Liver (tissue), 9 donors: Measurements from ENCODE around the gene C2orf76. TPM values are rescaled to one million over a fixed set of nuclear protein-coding genes. Genes with fewer than 3 reads are reported as not detected.

Experiments
- DNase-seq: peaks from one replicate; pipeline ENCODE4 v3.0.0-alpha.2; 2017; ENCODE audit warnings: low spot score
- H3K27ac ChIP-seq, 2 donors: one replicate each; pipeline ENCODE4 v1.7.0; 2013; ENCODE audit warnings: inconsistent platforms in 2 of 2, low read length in 2 of 2, control low read depth in 1 of 2, low read depth in 1 of 2, mild to moderate bottlenecking in 1 of 2
- H3K27me3 ChIP-seq, 4 donors: one replicate each; pipeline versions ENCODE4 v1.6.1 to v1.7.0; 2013; ENCODE audit warnings: low read length in 3 of 4, inconsistent platforms in 1 of 4, mild to moderate bottlenecking in 1 of 4, moderate library complexity in 1 of 4; ENCODE audit not compliant: control insufficient read depth in 4 of 4, insufficient read depth in 4 of 4
- H3K36me3 ChIP-seq, 4 donors: one replicate each; pipeline versions ENCODE4 v1.6.1 to v1.7.0; 2013; ENCODE audit warnings: low read length in 3 of 4, mild to moderate bottlenecking in 3 of 4, low read depth in 1 of 4, moderate library complexity in 1 of 4; ENCODE audit not compliant: control insufficient read depth in 4 of 4, insufficient read depth in 3 of 4
- H3K4me1 ChIP-seq, 4 donors: one replicate each; pipeline versions ENCODE4 v1.6.1 to v1.7.0; 2013; ENCODE audit warnings: low read length in 3 of 4, mild to moderate bottlenecking in 3 of 4, moderate library complexity in 1 of 4; ENCODE audit not compliant: control insufficient read depth in 4 of 4, insufficient read depth in 4 of 4
- H3K4me3 ChIP-seq, 3 donors: one replicate each; pipeline versions ENCODE4 v1.6.1 to v1.7.0; 2013; ENCODE audit warnings: low read length in 3 of 3, control low read depth in 1 of 3, low read depth in 1 of 3, mild to moderate bottlenecking in 1 of 3
- H3K9ac ChIP-seq, 2 donors: one replicate each; pipeline ENCODE4 v1.7.0; 2013; ENCODE audit warnings: low read length in 2 of 2, mild to moderate bottlenecking in 2 of 2, moderate library complexity in 2 of 2, control low read depth in 1 of 2, low read depth in 1 of 2
- H3K9me3 ChIP-seq, 4 donors: one replicate each; pipeline versions ENCODE4 v1.6.1 to v1.7.0; 2013; ENCODE audit warnings: low read length in 3 of 4; ENCODE audit not compliant: control insufficient read depth in 4 of 4
- EGR1 ChIP-seq, 2 donors: IDR thresholded peaks; 2 replicates each; pipeline ENCODE4 v1.6.1; 2016 to 2018; ENCODE audit warnings: antibody characterized with exemption in 2 of 2, low read depth in 2 of 2
- FOXA1 ChIP-seq: IDR thresholded peaks from 2 replicates; pipeline ENCODE4 v1.6.1; 2016; ENCODE audit warnings: antibody characterized with exemption
- FOXA2 ChIP-seq: IDR thresholded peaks from 2 replicates; pipeline ENCODE4 v1.6.1; 2016; ENCODE audit warnings: antibody characterized with exemption
- GABPA ChIP-seq, 2 donors: IDR thresholded peaks in 1 of 2; conservative IDR thresholded peaks in 1 of 2; 2 replicates each; pipeline ENCODE4 v1.6.1; 2016; ENCODE audit warnings: antibody characterized with exemption in 2 of 2, mild to moderate bottlenecking in 1 of 2, moderate library complexity in 1 of 2
- HNF4A ChIP-seq, 2 donors: conservative IDR thresholded peaks; 2 replicates each; pipeline ENCODE4 v1.6.1; 2016; ENCODE audit warnings: antibody characterized with exemption in 2 of 2, mild to moderate bottlenecking in 2 of 2
- HNF4G ChIP-seq: IDR thresholded peaks from 2 replicates; pipeline ENCODE4 v1.6.1; 2016; ENCODE audit warnings: antibody characterized with exemption
- JUND ChIP-seq, 2 donors: IDR thresholded peaks; 2 replicates each; pipeline ENCODE4 v1.6.1; 2016; ENCODE audit warnings: antibody characterized with exemption in 2 of 2
- NR2F2 ChIP-seq: IDR thresholded peaks from 2 replicates; pipeline ENCODE4 v1.6.1; 2016; ENCODE audit warnings: antibody characterized with exemption
- RAD21 ChIP-seq, 2 donors: IDR thresholded peaks; 2 replicates each; pipeline ENCODE4 v1.6.1; 2016; ENCODE audit warnings: antibody characterized with exemption in 2 of 2, mild to moderate bottlenecking in 2 of 2
- SP1 ChIP-seq: IDR thresholded peaks from 2 replicates; pipeline ENCODE4 v1.6.1; 2018; ENCODE audit warnings: antibody characterized with exemption, mild to moderate bottlenecking
- TAF1 ChIP-seq: conservative IDR thresholded peaks from 2 replicates; pipeline ENCODE4 v1.6.1; 2016; ENCODE audit warnings: antibody characterized with exemption, mild to moderate bottlenecking
- YY1 ChIP-seq: IDR thresholded peaks from 2 replicates; pipeline ENCODE4 v1.6.1; 2016; ENCODE audit warnings: antibody characterized with exemption, mild to moderate bottlenecking
- WGBS: extraction: QIAGEN DNeasy Blood & Tissue Kit; methylation state at CpG from one replicate; pipeline ENCODE4 v1.1.7; 2013; 5-methylcytosine and 5-hydroxymethylcytosine counted together
- polyA plus RNA-seq, 2 donors: library from polyadenylated mRNA; stranded (reverse) in 1 of 2; unstranded in 1 of 2; fragments of 200-250 nt in 1 of 2; fragments of >200 nt in 1 of 2; fragmentation: Nextera tagmentation in 1 of 2; extraction: Ambion mirVana in 1 of 2; gene quantifications; one replicate each; pipeline versions ENCODE4 v1.2.1 to v1.2.3, GENCODE V29; 2013 to 2015
- total RNA-seq, 2 donors: library from RNA; depleted of rRNA; stranded (reverse); fragments of >200 nt; gene quantifications; one replicate each; pipeline ENCODE4 v1.2.3, GENCODE V29; 2014
- TF ChIP-seq, protein P1 (sequence below): IDR thresholded peaks from 2 replicates; pipeline ENCODE4 v1.6.1; 2016; ENCODE audit warnings: antibody characterized with exemption
- TF ChIP-seq, protein P2 (sequence below): fragments of 150-350 bp; IDR thresholded peaks from 2 replicates; pipeline ENCODE4 v1.5.1; 2017; ENCODE audit warnings: improper control_type of control experiment, low read depth, low read length; ENCODE audit not compliant: missing input control
- TF ChIP-seq, protein P3 (sequence below): IDR thresholded peaks from 2 replicates; pipeline ENCODE4 v1.6.1; 2016; ENCODE audit warnings: antibody characterized with exemption
- TF ChIP-seq, protein P4 (sequence below): IDR thresholded peaks from 2 replicates; pipeline ENCODE4 v1.6.1; 2016; ENCODE audit warnings: antibody characterized with exemption
- donor health status: healthy.
- donor health status: healthy.
- donor health status: healthy.
- donor health status: healthy.
- donor health status: healthy.

Gene C2orf76
- total and polyA plus RNA-seq, 4 donors, result 2.7 to 6.3 (median 4.6) TPM

DNA sequence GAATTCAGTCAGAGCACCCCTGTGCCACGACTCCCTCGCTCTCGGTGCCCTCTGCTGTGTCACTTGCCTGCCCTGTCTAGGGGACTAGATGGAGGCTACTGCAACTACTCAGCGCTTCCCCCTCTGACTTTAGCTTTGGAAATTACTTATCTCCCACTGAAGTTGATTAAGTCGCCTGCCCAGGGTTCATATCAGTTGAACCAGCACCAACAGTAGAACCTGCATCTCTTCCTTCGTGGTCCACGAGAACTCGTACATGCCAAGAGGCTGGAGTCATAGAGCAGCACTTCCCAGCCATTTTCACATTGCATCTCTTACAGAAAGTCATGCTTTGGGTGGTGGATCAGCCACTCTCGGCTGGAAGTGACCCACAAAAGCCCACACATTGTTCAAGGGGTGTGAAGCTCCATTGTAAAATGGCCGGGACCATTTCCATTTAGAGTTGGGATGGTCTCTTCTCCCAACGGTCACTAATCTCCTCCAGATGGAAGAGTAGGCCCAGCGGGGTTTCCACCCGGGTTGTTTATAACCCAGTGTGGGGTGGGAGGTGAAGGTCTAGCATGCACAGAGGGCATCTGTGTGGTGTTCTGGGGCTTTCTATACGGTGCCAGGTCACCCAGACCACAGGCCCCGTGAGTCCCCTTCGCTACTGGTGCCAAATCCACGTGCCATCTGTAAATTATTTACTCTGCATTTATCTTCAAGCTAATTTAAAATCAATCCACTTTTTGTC is 105.0 kb downstream of the C2orf76 start:
- H3K27me3 ChIP-seq, result no peaks in the 10 kb centered on the region
- no peak for DNase-seq
- H3K9me3 ChIP-seq, result no peaks in the 10 kb centered on the region
- peaks cover 0 to 5% (median 0%) of the 10 kb centered on the region in 4 donors for H3K4me1 ChIP-seq
- no peak overlapping the region for H3K4me3 ChIP-seq
- TF ChIP-seq, protein P1, sequence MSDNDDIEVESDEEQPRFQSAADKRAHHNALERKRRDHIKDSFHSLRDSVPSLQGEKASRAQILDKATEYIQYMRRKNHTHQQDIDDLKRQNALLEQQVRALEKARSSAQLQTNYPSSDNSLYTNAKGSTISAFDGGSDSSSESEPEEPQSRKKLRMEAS, result no peak
- TF ChIP-seq RAD21 (IDR thresholded peaks at IDR 0.05) (no peak), HNF4G (no peak), TAF1 (no peak), YY1 (no peak), FOXA2 (no peak), JUND (IDR thresholded peaks at IDR 0.05) (no peak), GABPA (IDR thresholded peaks at IDR 0.05 in 1 of 2, conservative IDR thresholded peaks at IDR 0.05 in 1 of 2) (no peak), NR2F2 (no peak), HNF4A (conservative IDR thresholded peaks at IDR 0.05) (no peak), EGR1 (IDR thresholded peaks at IDR 0.05; ENCODE audit: low read depth in 2 of 2) (no peak), SP1 (no peak)
- TF ChIP-seq, protein P2, sequence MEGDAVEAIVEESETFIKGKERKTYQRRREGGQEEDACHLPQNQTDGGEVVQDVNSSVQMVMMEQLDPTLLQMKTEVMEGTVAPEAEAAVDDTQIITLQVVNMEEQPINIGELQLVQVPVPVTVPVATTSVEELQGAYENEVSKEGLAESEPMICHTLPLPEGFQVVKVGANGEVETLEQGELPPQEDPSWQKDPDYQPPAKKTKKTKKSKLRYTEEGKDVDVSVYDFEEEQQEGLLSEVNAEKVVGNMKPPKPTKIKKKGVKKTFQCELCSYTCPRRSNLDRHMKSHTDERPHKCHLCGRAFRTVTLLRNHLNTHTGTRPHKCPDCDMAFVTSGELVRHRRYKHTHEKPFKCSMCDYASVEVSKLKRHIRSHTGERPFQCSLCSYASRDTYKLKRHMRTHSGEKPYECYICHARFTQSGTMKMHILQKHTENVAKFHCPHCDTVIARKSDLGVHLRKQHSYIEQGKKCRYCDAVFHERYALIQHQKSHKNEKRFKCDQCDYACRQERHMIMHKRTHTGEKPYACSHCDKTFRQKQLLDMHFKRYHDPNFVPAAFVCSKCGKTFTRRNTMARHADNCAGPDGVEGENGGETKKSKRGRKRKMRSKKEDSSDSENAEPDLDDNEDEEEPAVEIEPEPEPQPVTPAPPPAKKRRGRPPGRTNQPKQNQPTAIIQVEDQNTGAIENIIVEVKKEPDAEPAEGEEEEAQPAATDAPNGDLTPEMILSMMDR, result no peak
- TF ChIP-seq, protein P3, sequence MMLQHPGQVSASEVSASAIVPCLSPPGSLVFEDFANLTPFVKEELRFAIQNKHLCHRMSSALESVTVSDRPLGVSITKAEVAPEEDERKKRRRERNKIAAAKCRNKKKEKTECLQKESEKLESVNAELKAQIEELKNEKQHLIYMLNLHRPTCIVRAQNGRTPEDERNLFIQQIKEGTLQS, result no peak
- TF ChIP-seq, protein P4, sequence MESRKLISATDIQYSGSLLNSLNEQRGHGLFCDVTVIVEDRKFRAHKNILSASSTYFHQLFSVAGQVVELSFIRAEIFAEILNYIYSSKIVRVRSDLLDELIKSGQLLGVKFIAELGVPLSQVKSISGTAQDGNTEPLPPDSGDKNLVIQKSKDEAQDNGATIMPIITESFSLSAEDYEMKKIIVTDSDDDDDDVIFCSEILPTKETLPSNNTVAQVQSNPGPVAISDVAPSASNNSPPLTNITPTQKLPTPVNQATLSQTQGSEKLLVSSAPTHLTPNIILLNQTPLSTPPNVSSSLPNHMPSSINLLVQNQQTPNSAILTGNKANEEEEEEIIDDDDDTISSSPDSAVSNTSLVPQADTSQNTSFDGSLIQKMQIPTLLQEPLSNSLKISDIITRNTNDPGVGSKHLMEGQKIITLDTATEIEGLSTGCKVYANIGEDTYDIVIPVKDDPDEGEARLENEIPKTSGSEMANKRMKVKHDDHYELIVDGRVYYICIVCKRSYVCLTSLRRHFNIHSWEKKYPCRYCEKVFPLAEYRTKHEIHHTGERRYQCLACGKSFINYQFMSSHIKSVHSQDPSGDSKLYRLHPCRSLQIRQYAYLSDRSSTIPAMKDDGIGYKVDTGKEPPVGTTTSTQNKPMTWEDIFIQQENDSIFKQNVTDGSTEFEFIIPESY, result no peak
- peaks cover 15 to 59% (median 42%) of the 10 kb centered on the region in 4 donors for H3K36me3 ChIP-seq
- H3K9ac ChIP-seq, result no peak overlapping the region
- WGBS, result 88% methylated on average over 17 of the region's 17 CpGs
- no peak overlapping the region for H3K27ac ChIP-seq

DNA sequence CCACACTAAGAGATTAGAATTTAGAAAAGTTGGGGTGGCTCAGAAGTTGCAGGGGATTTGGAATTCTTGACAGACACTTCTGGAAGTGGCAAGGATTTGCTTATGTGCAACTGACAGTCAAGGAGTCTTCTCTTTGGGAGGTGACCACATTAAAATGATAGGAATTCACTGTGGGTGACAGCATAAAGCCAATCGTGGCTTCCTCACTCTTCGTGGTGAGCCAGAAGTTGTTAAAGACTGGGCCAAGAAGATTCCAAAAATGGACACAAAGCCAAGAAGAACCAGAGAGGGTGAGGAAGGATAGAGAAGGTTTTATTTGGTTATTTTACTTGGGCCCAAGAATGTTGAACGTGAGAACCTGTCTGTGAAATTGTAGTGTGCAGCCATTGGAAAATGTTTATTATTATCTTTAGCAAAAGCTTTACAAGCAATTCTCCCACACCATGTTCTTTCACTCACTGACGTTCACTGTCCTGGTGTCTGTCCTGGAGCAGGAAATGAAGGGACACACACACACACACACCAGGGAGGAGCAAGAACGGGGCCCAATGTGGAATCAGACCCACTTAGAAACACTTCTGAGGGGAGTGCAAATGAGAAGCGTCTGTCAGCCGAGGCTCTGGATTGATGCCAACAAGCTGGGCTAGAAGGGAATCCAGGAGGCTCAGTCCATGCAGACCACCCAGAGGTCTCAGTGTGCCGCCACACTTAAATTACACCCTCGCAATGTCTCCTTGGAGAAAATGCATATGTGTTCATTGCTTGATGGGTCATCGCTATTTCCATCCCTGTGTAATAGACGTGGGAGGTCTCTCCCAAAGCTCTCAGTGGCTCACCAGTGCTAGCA is 105.8 kb downstream of the C2orf76 start:
- Histone ChIP-seq H3K4me1 (peaks cover 0 to 5% (median 0%) of the 10 kb centered on the region in 4 donors), H3K9me3 (no peaks in the 10 kb centered on the region), H3K27ac (no peak overlapping the region), H3K36me3 (peaks cover 17 to 62% (median 45%) of the 10 kb centered on the region in 4 donors), H3K27me3 (no peaks in the 10 kb centered on the region), H3K4me3 (no peak overlapping the region), H3K9ac (no peak overlapping the region)
- no peak for DNase-seq
- TF ChIP-seq GABPA (IDR thresholded peaks at IDR 0.05 in 1 of 2, conservative IDR thresholded peaks at IDR 0.05 in 1 of 2), result no peak
- TF ChIP-seq SP1, result no peak
- TF ChIP-seq, protein P4, result no peak
- TF ChIP-seq JUND (IDR thresholded peaks at IDR 0.05), result no peak
- no peak for TF ChIP-seq FOXA2
- no peak for TF ChIP-seq HNF4G
- TF ChIP-seq FOXA1, result no peak
- TF ChIP-seq YY1, result no peak
- WGBS, result 84% methylated on average over 11 of the region's 11 CpGs
